Measurements from ENCODE around the gene CSTPP1. TPM values are rescaled to one million over a fixed set of nuclear protein-coding genes. Genes with fewer than 3 reads are reported as not detected.

CSTPP1 gene
- total and polyA plus RNA-seq, 2 of the 8 experiments (the other 6 are each of a cell fraction or from before 2014, with no cell fraction given): 24.2 to 28.7 TPM

DNA sequence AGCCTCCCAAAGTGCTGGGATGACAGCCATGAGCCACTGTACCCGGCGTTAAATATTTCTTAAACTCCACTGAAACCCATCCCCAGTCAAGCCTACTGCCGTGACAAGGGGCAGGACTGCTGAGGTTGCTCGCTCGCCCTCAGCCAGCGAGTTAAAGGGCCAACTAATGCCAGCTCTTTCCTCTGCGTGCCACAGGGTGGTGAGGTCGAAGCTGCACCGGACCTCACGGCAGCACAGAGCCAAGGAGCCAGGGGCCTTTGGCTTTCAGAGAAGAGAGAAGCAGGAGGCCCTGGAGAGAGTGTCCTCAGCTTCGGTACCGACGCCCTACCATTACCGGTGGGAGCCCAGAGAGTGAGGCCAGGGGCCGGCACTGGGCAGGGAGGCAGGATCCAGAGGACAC lies 227.3 kb downstream of the CSTPP1 start:
- CTCF ChIA-PET (ENCODE audit: partially characterized antibody): interaction anchor here (1.0 to 4.2 kb wide), 6 partner anchors 11 to 283 kb away, joined by 3 to 25 read pairs (median 10); no protein-coding TSS in a partner anchor

More for the DNA sequence above, 227.3 kb downstream of the CSTPP1 start:
- no peaks in the 10 kb centered on the region for H3K79me1 ChIP-seq (ENCODE audit: low read depth, low read length)
- no peak overlapping the region for H3K4me2 ChIP-seq (ENCODE audit: insufficient read depth in 1 of 2, low read depth in 2 of 2, low read length in 2 of 2)
- no peaks in the 10 kb centered on the region for H3K4me1 ChIP-seq (replicated peaks in 1 of 4; ENCODE audit: control insufficient read depth in 3 of 4, insufficient read depth in 4 of 4, low read length in 3 of 4)
- 94% methylated on average over 15 of the region's 15 CpGs; no CpG with 5 or more reads in 1 of the 2 experiments for WGBS, 2 experiments (ENCODE audit: extremely low coverage in 1 of 2, insufficient coverage in 1 of 2, insufficient read length in 1 of 2, insufficient replicate concordance in 2 of 2, low coverage in 1 of 2, low lambda C conversion rate in 2 of 2, missing lambda C conversion rate in 1 of 2)
- H2BK12ac ChIP-seq (ENCODE audit: low read depth, low read length): no peak overlapping the region
- H3K79me2 ChIP-seq (ENCODE audit: control insufficient read depth in 1 of 2, insufficient read depth in 2 of 2, low read length in 2 of 2): no peaks in the 10 kb centered on the region
- peak overlapping the region; percentile 68; the same call in 1 of the 2 replicates for H4K8ac ChIP-seq (ENCODE audit: extremely low read depth, insufficient read depth, low read length)
- H3K27ac ChIP-seq (ENCODE audit: low read depth, low read length): no peak overlapping the region
- no peak overlapping the region for H4K91ac ChIP-seq (replicated peaks; ENCODE audit: insufficient read length, low read length)
- H2BK5ac ChIP-seq (ENCODE audit: low read depth, low read length): no peak overlapping the region
- POLR2A ChIA-PET (ENCODE audit: partially characterized antibody): interaction anchor here (0.7 to 3.2 kb wide), 8 partner anchors 8 to 247 kb away, joined by 3 to 15 read pairs (median 5); no protein-coding TSS in a partner anchor
- H2BK20ac ChIP-seq (ENCODE audit: low read length): no peak overlapping the region
- H3K23ac ChIP-seq (ENCODE audit: insufficient read length): no peak overlapping the region
- no peaks in the 10 kb centered on the region for H3K23me2 ChIP-seq (ENCODE audit: low read depth, low read length)
- no peak overlapping the region for H3K4me3 ChIP-seq (ENCODE audit: extremely low read depth in 1 of 4, insufficient read depth in 2 of 4, low read depth in 3 of 4, low read length in 4 of 4)
- DNase-seq (ENCODE audit: low read depth in 1 of 2, low spot score in 2 of 2) (no peak), FAIRE-seq (no peak)
- H3K9ac ChIP-seq (replicated peaks in 1 of 4; ENCODE audit: extremely low read depth in 1 of 4, low read depth in 3 of 4, low read length in 3 of 4): no peak overlapping the region
- no peak overlapping the region for H3K18ac ChIP-seq (ENCODE audit: extremely low read depth, low read length)
- no peak overlapping the region for H2BK15ac ChIP-seq (ENCODE audit: low read length)
- no peaks in the 10 kb centered on the region for H3K9me3 ChIP-seq (ENCODE audit: insufficient read depth in 2 of 2, low read depth in 1 of 2, low read length in 1 of 2)
- TF ChIP-seq FOSL1 (IDR thresholded peaks at IDR 0.05; ENCODE audit: insufficient read depth, low read depth, low read length) (no peak), CREB1 (IDR thresholded peaks at IDR 0.05) (no peak), NANOG (IDR thresholded peaks at IDR 0.05; ENCODE audit: insufficient read depth, low read depth, low read length, poor library complexity, severe bottlenecking) (no peak), BACH1 (IDR thresholded peaks at IDR 0.05; ENCODE audit: low read length) (no peak), SP1 (IDR thresholded peaks at IDR 0.05; ENCODE audit: low read depth, low read length) (no peak), SAP30 (IDR thresholded peaks at IDR 0.05; ENCODE audit: insufficient read depth, insufficient replicate concordance, low read length) (no peak), SP4 (IDR thresholded peaks at IDR 0.05; ENCODE audit: low read length) (no peak), POLR2AphosphoS5 (IDR thresholded peaks at IDR 0.05; ENCODE audit: low read depth, low read length) (no peak)
- H3K36me3 ChIP-seq (ENCODE audit: control insufficient read depth in 2 of 4, insufficient read depth in 4 of 4, low read length in 3 of 4): peaks cover 24 to 43% (median 36%) of the 10 kb centered on the region in 4 experiments; a peak in 7 of 8 replicates
- no peak overlapping the region for H3K4ac ChIP-seq (replicated peaks; ENCODE audit: insufficient read length, low read depth, low read length)
- no peak overlapping the region for H2AK5ac ChIP-seq (ENCODE audit: low read depth, low read length)
- H2BK120ac ChIP-seq (replicated peaks; ENCODE audit: low read depth, low read length): no peak overlapping the region
- H2AFZ ChIP-seq (ENCODE audit: low read length): no peak overlapping the region
- H4K20me1 ChIP-seq (replicated peaks in 1 of 2; ENCODE audit: control insufficient read depth in 1 of 2, insufficient read depth in 2 of 2, low read length in 2 of 2): peaks cover 3 to 10% of the 10 kb centered on the region in 2 experiments
- H3K27me3 ChIP-seq (replicated peaks in 1 of 4; ENCODE audit: control insufficient read depth in 3 of 4, extremely low read depth in 1 of 4, insufficient read depth in 3 of 4, low read length in 3 of 4): no peaks in the 10 kb centered on the region
- H3K14ac ChIP-seq (ENCODE audit: insufficient read length): no peak overlapping the region
- H3K56ac ChIP-seq (replicated peaks; ENCODE audit: insufficient read length, low read depth, low read length): no peak overlapping the region
- H4K5ac ChIP-seq (ENCODE audit: insufficient read length, low read depth, low read length): no peak overlapping the region
